ENCODE measurements around the gene PCBD2.

DNA sequence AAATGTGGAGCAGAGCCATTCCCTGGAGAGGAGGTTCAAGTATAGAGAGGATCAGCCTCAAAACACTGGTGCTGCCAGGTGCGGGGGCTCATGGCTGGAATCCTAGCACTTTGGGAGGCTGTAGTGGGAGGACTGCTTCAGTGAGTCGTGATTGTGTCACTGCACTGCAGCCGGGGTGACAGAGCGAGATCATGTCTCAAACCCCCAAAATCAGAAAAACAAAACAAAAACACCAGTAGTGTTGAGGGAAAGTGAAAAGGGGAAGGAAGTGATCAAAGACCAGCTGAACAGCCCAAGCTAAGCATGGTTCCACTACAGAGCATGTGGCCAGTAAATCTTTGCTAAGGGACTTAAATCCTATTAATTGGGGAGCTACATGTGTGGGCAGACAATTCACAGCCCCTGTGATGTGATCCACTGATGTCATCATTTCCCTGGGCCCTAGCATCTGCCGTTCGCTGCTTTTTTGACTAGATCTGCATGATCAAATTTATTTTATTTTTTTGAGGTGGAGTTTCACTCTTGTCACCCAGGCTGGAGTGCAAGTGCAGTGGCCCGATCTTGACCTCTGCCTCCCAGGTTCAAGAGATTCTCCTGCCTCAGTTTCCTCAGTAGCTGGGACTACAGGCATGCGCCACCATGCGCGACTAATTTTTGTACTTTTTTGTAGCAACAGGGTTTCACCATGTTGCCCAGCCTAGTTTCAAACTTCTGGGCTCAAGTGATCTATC lies 2.7 kb upstream of the PCBD2 start:
- TF ChIP-seq, protein P1, sequence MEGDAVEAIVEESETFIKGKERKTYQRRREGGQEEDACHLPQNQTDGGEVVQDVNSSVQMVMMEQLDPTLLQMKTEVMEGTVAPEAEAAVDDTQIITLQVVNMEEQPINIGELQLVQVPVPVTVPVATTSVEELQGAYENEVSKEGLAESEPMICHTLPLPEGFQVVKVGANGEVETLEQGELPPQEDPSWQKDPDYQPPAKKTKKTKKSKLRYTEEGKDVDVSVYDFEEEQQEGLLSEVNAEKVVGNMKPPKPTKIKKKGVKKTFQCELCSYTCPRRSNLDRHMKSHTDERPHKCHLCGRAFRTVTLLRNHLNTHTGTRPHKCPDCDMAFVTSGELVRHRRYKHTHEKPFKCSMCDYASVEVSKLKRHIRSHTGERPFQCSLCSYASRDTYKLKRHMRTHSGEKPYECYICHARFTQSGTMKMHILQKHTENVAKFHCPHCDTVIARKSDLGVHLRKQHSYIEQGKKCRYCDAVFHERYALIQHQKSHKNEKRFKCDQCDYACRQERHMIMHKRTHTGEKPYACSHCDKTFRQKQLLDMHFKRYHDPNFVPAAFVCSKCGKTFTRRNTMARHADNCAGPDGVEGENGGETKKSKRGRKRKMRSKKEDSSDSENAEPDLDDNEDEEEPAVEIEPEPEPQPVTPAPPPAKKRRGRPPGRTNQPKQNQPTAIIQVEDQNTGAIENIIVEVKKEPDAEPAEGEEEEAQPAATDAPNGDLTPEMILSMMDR (IDR thresholded peaks at IDR 0.05; ENCODE audit: low read length), result no peak
- TF ChIP-seq EZH2phosphoT487 (IDR thresholded peaks at IDR 0.05; ENCODE audit: low read length), result no peak
